Brain microvascular endothelial cell (primary cell): ENCODE measurements around the gene GPS2.

Experiments
- DNase-seq: peaks from one replicate; pipeline ENCODE4 v3.0.0-alpha.2; 2020
- H3K27ac ChIP-seq: fragments of 250-450 bp; sonication (Bioruptor Pico); 2 replicates; pipeline ENCODE4 v1.5.1; 2020; ENCODE audit warnings: mild to moderate bottlenecking, moderate library complexity
- H3K27me3 ChIP-seq: fragments of 250-450 bp; sonication (Bioruptor Pico); replicated peaks from 2 replicates; pipeline ENCODE4 v1.5.1; 2020; ENCODE audit warnings: mild to moderate bottlenecking
- H3K36me3 ChIP-seq: fragments of 250-450 bp; sonication (Bioruptor Pico); replicated peaks from 2 replicates; pipeline ENCODE4 v1.5.1; 2020; ENCODE audit warnings: mild to moderate bottlenecking
- H3K4me3 ChIP-seq: 2 replicates; pipeline ENCODE4 v1.5.1; 2011; ENCODE audit warnings: low read depth, mild to moderate bottlenecking, control low read depth, low read length, moderate library complexity
- in situ Hi-C: cut with HindIII; loops from 2 replicates; pipeline ENCODE4 v1.10.0; 2017; ENCODE audit warnings: low sequenced_read_pairs, low pct_ligation_motif_present
- TF ChIP-seq, protein P1 (sequence below): IDR thresholded peaks from 2 replicates; pipeline ENCODE4 v1.5.1; 2011; ENCODE audit warnings: low read depth, mild to moderate bottlenecking, moderate library complexity, low read length, control low read depth, inconsistent platforms; ENCODE audit errors: missing control alignments

Gene GPS2

DNA sequence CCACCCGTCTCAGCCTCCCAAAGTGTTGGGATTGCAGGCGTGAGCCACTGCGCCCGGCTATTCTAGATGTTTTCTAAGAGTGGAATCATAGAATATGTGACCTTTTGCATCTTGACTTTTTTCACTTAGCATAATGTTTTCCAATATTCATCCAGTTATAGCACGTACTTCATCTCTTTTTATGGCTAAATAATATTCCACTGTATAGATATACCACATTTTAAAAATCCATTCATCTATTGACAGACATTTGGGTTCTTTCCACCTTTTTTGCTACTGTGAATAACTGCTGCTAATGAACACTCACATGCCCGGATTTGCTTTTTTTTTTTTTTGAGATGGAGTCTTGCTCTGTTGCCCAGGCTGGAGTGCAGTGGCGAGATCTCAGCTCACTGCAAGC lies 11.0 kb downstream of the GPS2 start:
- in situ Hi-C loops, result no loop called here
- no peak overlapping the region for H3K4me3 ChIP-seq
- no peak for DNase-seq
- TF ChIP-seq, protein P1, sequence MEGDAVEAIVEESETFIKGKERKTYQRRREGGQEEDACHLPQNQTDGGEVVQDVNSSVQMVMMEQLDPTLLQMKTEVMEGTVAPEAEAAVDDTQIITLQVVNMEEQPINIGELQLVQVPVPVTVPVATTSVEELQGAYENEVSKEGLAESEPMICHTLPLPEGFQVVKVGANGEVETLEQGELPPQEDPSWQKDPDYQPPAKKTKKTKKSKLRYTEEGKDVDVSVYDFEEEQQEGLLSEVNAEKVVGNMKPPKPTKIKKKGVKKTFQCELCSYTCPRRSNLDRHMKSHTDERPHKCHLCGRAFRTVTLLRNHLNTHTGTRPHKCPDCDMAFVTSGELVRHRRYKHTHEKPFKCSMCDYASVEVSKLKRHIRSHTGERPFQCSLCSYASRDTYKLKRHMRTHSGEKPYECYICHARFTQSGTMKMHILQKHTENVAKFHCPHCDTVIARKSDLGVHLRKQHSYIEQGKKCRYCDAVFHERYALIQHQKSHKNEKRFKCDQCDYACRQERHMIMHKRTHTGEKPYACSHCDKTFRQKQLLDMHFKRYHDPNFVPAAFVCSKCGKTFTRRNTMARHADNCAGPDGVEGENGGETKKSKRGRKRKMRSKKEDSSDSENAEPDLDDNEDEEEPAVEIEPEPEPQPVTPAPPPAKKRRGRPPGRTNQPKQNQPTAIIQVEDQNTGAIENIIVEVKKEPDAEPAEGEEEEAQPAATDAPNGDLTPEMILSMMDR, result no peak
- H3K36me3 ChIP-seq, result peaks cover 7% of the 10 kb centered on the region
- H3K27me3 ChIP-seq, result no peaks in the 10 kb centered on the region
- no peak overlapping the region for H3K27ac ChIP-seq

DNA sequence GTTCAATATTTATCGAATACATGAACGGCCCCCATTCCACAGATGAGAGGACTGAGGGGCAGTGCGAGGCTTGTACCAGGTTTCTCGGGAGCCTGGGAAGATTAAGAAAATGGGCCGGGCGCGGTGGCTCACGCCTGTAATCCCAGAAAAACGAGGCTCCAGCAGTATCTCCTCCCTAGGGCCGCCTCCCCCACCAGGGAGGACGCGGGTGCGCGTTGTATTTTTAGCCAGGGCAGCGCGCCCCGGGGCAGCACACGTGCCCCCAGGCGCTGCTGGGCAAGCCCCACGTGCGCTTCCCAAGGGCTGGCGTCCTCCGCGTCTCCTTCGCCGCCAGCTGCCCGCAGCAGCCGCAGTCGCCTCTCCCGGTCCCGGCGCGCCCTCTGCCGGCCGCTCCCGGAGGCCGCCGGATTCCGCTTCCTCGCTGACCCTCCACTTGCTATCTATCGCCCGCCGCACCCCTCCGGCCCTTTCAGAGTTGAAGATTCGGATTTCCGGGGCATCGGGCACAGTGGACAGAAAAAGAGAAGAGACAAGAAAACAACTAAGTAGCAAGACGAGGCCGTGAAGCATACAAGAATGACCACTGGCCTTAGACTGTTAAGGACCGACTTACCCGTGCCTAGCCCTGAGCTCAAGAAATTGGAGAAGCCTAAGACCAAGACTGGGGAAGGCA lies 18.8 kb downstream of the GPS2 start:
- peak; percentile 47 for DNase-seq
- Histone ChIP-seq H3K27me3 (peaks cover 37% of the 10 kb centered on the region), H3K36me3 (no peaks in the 10 kb centered on the region), H3K4me3 (peak overlapping the region; percentile 20), H3K27ac (no peak overlapping the region)
- TF ChIP-seq, protein P1, result peak; percentile 70
- in situ Hi-C loops, result no loop called here

DNA sequence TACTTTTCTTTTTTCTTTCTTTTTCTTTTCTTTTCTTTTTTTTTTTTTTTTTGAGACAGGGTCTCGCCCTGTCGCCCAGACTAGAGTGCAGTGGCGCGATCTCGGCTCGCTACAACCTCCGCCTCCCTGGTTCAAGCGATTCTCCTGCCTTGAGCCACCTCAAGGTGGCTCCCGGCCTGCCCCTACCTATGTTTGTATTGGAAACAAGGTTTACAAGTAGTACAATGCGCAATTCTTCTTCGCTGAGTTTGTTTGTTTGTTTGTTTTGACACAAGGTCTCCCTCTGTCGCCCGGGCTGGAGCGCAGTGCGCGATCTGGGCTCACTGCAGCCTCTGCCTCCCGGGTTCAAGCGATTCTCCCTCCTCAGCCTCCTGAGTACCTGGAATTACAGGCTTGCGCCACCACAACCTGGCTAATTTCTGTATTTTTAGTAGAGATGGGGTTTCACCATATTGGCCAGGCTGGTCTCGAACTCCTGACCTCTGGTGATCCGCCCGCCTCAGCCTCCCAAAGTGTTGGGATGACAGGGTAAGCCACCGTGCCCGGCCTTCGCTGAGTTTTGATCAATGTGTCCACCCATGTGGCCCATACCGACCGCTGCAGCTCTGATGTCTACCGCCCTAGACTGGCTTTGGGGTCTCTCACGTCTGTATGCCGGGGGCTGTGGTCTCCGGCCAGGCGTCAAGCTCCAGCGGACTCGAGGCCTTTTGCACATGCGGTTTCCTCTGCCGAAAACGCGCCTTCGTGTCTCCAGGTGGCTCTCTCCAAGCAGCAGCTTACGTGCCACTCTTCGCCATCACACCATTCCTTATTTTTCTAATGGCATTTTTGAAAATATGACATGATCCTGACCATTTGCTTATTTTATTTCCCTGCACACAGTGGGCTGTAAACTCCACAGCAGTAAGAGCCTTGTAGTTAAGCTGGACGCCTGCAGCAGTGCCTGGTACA lies 19.7 kb downstream of the GPS2 start:
- Histone ChIP-seq H3K27ac (no peak overlapping the region), H3K36me3 (no peaks in the 10 kb centered on the region), H3K27me3 (peaks cover 43% of the 10 kb centered on the region), H3K4me3 (no peak overlapping the region)
- TF ChIP-seq, protein P1, result no peak
- in situ Hi-C loops, result no loop called here
- DNase-seq, result no peak

DNA sequence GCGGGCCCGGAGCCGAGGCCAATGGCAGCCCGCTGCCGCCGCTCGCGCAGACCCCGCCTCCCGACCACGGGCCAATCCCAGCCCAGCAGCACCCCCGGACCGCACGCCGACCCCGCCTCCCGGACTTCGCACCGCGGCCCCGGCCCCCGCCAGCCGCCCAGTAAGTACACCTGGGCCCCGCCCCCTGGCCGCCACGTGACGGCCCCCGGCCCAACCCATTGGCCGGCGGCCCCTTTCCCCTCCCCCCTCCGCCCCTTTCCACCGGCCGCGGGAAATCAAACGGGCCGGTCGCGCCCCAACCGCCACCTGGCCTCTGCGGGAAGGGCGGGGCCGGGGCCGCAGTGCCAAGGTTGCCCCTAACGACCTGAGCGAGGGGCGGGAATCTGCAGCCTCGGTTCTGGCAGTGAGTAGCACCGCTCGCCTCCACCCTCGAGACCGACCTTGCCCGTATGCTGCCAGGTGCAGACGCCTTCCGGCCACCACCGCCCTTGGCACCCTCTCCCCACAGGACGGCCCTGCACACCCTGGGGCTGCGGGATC lies 20.5 kb downstream of the GPS2 start, which contains the start of gene YBX2:
Gene YBX2, minus strand, starts transcription at position 26 of the 540 bp plus-strand sequence. CDS start 139 bp downstream, outside the sequence.
- H3K27me3 ChIP-seq, result peaks cover 49% of the 10 kb centered on the region
- H3K27ac ChIP-seq, result no peak within 1 kb of the TSS
- H3K36me3 ChIP-seq, result no peaks in the 10 kb centered on the region
- in situ Hi-C loops, result no loop called here
- TF ChIP-seq, protein P1, result no peak
- peak within 1 kb of the TSS; percentile 9 for H3K4me3 ChIP-seq
- DNase-seq, result no peak

DNA sequence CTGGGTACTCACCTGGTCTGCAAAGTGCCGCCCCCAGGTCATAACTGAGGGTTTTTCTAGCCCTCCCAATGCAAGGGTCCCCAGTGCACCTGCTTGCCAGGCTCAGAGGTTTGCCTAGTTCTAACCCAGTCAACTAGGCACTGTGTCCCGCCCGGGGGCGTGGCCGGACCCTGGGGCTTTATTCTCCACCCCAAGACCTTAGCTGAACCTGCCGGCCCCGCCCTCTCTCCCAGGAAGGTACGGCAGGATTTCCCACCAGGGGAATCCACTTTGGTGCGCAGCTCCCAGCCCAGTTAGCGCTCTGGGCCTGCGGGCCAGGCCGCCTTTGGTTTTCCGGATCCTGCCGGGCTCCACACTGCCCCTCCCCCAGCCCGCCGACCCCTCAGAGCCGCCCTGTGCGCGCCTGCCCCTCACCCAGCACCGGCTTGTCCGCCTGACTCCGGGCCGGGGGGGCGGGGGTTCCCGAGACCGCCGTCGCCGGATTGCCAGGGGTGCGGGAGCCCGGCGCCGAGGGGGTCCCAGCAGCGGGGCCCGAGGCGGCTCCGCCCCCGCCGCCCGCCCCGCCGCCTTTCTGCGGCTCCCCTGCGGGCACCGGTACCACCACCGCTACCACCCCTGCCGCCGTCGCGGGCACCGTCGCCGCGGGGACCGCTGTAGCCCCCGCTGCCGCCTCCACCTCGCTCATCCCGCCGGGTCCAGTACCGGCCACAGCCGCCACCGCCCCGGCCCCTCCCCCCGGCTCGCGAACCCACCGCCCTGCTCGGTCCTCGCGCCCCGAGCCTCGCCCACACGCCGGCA lies 21.1 kb downstream of the GPS2 start:
- no peak overlapping the region for H3K4me3 ChIP-seq
- in situ Hi-C loops, result no loop called here
- H3K27me3 ChIP-seq, result peaks cover 51% of the 10 kb centered on the region
- no peak overlapping the region for H3K27ac ChIP-seq
- TF ChIP-seq, protein P1, result no peak
- no peaks in the 10 kb centered on the region for H3K36me3 ChIP-seq
- DNase-seq, result no peak
